GM21367 (cell line): ENCODE data around the gene METTL25B.

ENCODE experiments used
- ATAC-seq: cut with Tn5 transposase; IDR thresholded peaks from one replicate; pipeline ENCODE4 v1.9.1; 2021; ENCODE audit not compliant: unreplicated experiment

METTL25B gene

GRCh38 chr1:156700736-156701531, 27.3 kb upstream of the METTL25B start:
- ATAC-seq = no peak

- no peak for ATAC-seq
Observed at GRCh38 chr1:156703336-156703735, 24.9 kb upstream of the METTL25B start.

- no peak for ATAC-seq
Observed at GRCh38 chr1:156703741-156704140, 24.5 kb upstream of the METTL25B start.

GRCh38 chr1:156704166-156704711, 24.0 kb upstream of the METTL25B start:
- no peak for ATAC-seq

- no peak for ATAC-seq
Observed at GRCh38 chr1:156704930-156705320, 23.3 kb upstream of the METTL25B start.

- no peak for ATAC-seq
Observed at GRCh38 chr1:156705321-156705917, 22.9 kb upstream of the METTL25B start, which contains the start of gene CRABP2. TSS of gene CRABP2 (minus strand) at chr1:156705583. CDS start at chr1:156705446, 137 bp downstream.

- ATAC-seq = no peak
Observed at GRCh38 chr1:156705918-156706656, 22.2 kb upstream of the METTL25B start.

- ATAC-seq = no peak
Observed at GRCh38 chr1:156706657-156707416, 21.4 kb upstream of the METTL25B start.

GRCh38 chr1:156707417-156708217, 20.7 kb upstream of the METTL25B start:
- ATAC-seq = no peak

- ATAC-seq = no peak
Observed at GRCh38 chr1:156708218-156708661, 20.0 kb upstream of the METTL25B start.

GRCh38 chr1:156709031-156709430, 19.2 kb upstream of the METTL25B start:
- ATAC-seq = no peak

- ATAC-seq = no peak
Observed at GRCh38 chr1:156709757-156710489, 18.3 kb upstream of the METTL25B start.

- ATAC-seq = no peak
Observed at GRCh38 chr1:156711011-156711817, 17.1 kb upstream of the METTL25B start.

- no peak for ATAC-seq
Observed at GRCh38 chr1:156712626-156713025, 15.6 kb upstream of the METTL25B start.

GRCh38 chr1:156714830-156715229, 13.4 kb upstream of the METTL25B start:
- ATAC-seq = no peak

- ATAC-seq = no peak
Observed at GRCh38 chr1:156717351-156717750, 10.9 kb upstream of the METTL25B start.

- ATAC-seq = no peak
Observed at GRCh38 chr1:156721131-156721530, 7.1 kb upstream of the METTL25B start.

- ATAC-seq = no peak
Observed at GRCh38 chr1:156721535-156721934, 6.7 kb upstream of the METTL25B start.
